ENCODE results near the gene C2CD3. TPM values are rescaled to one million over a fixed set of nuclear protein-coding genes. Genes with fewer than 3 reads are reported as not detected.

The C2CD3 gene
- total and polyA plus RNA-seq, 2 experiments from 2014 or later = 7.3 to 9.2 TPM

- Histone ChIP-seq H3K36me3 (ENCODE audit: low read depth) (no peaks in the 10 kb centered on the region), H4K20me1 (ENCODE audit: insufficient read depth) (no peaks in the 10 kb centered on the region), H3K9ac (0 out of 2 replicates have a peak overlapping the region, but pooled peaks have one; percentile 62), H3K4me1 (ENCODE audit: insufficient read depth) (peaks cover 25% of the 10 kb centered on the region), H3K4me3 (no peak overlapping the region), H2AFZ (no peak overlapping the region), H3K9me2 (ENCODE audit: insufficient read depth) (no peaks in the 10 kb centered on the region), H3K27ac (no peak overlapping the region; the same call in 1 of the 2 replicates), H3K9me3 (ENCODE audit: low read depth) (no peaks in the 10 kb centered on the region), H3K27me3 (replicated peaks; ENCODE audit: insufficient read depth) (no peaks in the 10 kb centered on the region), H3K79me2 (ENCODE audit: insufficient read depth) (no peaks in the 10 kb centered on the region), H3F3A (ENCODE audit: insufficient read depth) (peaks cover 20% of the 10 kb centered on the region), H3K4me2 (ENCODE audit: unreplicated experiment) (no peak overlapping the region)
- in situ Hi-C loops (cut with MboI) = no loop called here
- 73 to 81% methylated on average over 3 of the region's 3 CpGs for WGBS, 2 experiments (ENCODE audit: low coverage in 1 of 2, low lambda C conversion rate in 2 of 2, missing lambda C conversion rate in 2 of 2)
- TF ChIP-seq EZH2 (IDR thresholded peaks at IDR 0.05; ENCODE audit: insufficient read depth, poor library complexity, severe bottlenecking) (no peak), EZH2phosphoT487 (IDR thresholded peaks at IDR 0.05; ENCODE audit: insufficient read depth, low read depth) (no peak)
- DNase-seq = no peak
Observed at GRCh38 chr11:74017631-74018030, 153.2 kb downstream of the C2CD3 start.

GRCh38 chr11:74015919-74016684 lies 154.7 kb downstream of the C2CD3 start:
- no peaks in the 10 kb centered on the region for H3K79me2 ChIP-seq (ENCODE audit: insufficient read depth)
- no peaks in the 10 kb centered on the region for H3K9me3 ChIP-seq (ENCODE audit: low read depth)
- H3K9me2 ChIP-seq (ENCODE audit: insufficient read depth) = no peaks in the 10 kb centered on the region
- H3K4me1 ChIP-seq (ENCODE audit: insufficient read depth) = peaks cover 25% of the 10 kb centered on the region
- 92 to 97% methylated on average over 5 of the region's 5 CpGs for WGBS, 2 experiments (ENCODE audit: low coverage in 1 of 2, low lambda C conversion rate in 2 of 2, missing lambda C conversion rate in 2 of 2)
- H4K20me1 ChIP-seq (ENCODE audit: insufficient read depth) = no peaks in the 10 kb centered on the region
- no peaks in the 10 kb centered on the region for H3K36me3 ChIP-seq (ENCODE audit: low read depth)
- DNase-seq = no peak
- H3K9ac ChIP-seq = no peak overlapping the region
- H3K4me2 ChIP-seq (ENCODE audit: unreplicated experiment) = no peak overlapping the region
- H2AFZ ChIP-seq = no peak overlapping the region
- H3K27ac ChIP-seq = no peak overlapping the region
- H3K27me3 ChIP-seq (replicated peaks; ENCODE audit: insufficient read depth) = no peaks in the 10 kb centered on the region
- TF ChIP-seq EZH2phosphoT487 (IDR thresholded peaks at IDR 0.05; ENCODE audit: insufficient read depth, low read depth) = no peak
- TF ChIP-seq EZH2 (IDR thresholded peaks at IDR 0.05; ENCODE audit: insufficient read depth, poor library complexity, severe bottlenecking) = no peak
- H3K4me3 ChIP-seq = no peak overlapping the region
- in situ Hi-C loops (cut with MboI) = no loop called here
- peaks cover 20% of the 10 kb centered on the region for H3F3A ChIP-seq (ENCODE audit: insufficient read depth)

GRCh38 chr11:74014880-74015279 lies 155.9 kb downstream of the C2CD3 start:
- no peak overlapping the region for H3K9ac ChIP-seq
- no peaks in the 10 kb centered on the region for H3K36me3 ChIP-seq (ENCODE audit: low read depth)
- no peaks in the 10 kb centered on the region for H3K9me2 ChIP-seq (ENCODE audit: insufficient read depth)
- H3K27me3 ChIP-seq (replicated peaks; ENCODE audit: insufficient read depth) = no peaks in the 10 kb centered on the region
- no peak overlapping the region for H3K27ac ChIP-seq
- DNase-seq = no peak
- peaks cover 19% of the 10 kb centered on the region for H3K4me1 ChIP-seq (ENCODE audit: insufficient read depth)
- H3K4me2 ChIP-seq (ENCODE audit: unreplicated experiment) = no peak overlapping the region
- H2AFZ ChIP-seq = no peak overlapping the region
- no peaks in the 10 kb centered on the region for H4K20me1 ChIP-seq (ENCODE audit: insufficient read depth)
- H3F3A ChIP-seq (ENCODE audit: insufficient read depth) = peaks cover 12% of the 10 kb centered on the region
- in situ Hi-C loops (cut with MboI) = no loop called here
- no peak overlapping the region for H3K4me3 ChIP-seq
- TF ChIP-seq EZH2phosphoT487 (IDR thresholded peaks at IDR 0.05; ENCODE audit: insufficient read depth, low read depth) = no peak
- no peak for TF ChIP-seq EZH2 (IDR thresholded peaks at IDR 0.05; ENCODE audit: insufficient read depth, poor library complexity, severe bottlenecking)
- H3K9me3 ChIP-seq (ENCODE audit: low read depth) = no peaks in the 10 kb centered on the region
- 77 to 88% methylated on average over 2 of the region's 2 CpGs for WGBS, 2 experiments (ENCODE audit: low coverage in 1 of 2, low lambda C conversion rate in 2 of 2, missing lambda C conversion rate in 2 of 2)
- no peaks in the 10 kb centered on the region for H3K79me2 ChIP-seq (ENCODE audit: insufficient read depth)

GRCh38 chr11:74013141-74013540 lies 157.7 kb downstream of the C2CD3 start:
- in situ Hi-C loops (cut with MboI) = no loop called here

More at GRCh38 chr11:74013141-74013540, 157.7 kb downstream of the C2CD3 start:
- Histone ChIP-seq H3K27me3 (replicated peaks; ENCODE audit: insufficient read depth) (no peaks in the 10 kb centered on the region), H3K9me2 (ENCODE audit: insufficient read depth) (no peaks in the 10 kb centered on the region), H3K79me2 (ENCODE audit: insufficient read depth) (no peaks in the 10 kb centered on the region), H2AFZ (no peak overlapping the region), H3K4me2 (ENCODE audit: unreplicated experiment) (no peak overlapping the region), H3K27ac (no peak overlapping the region), H3F3A (ENCODE audit: insufficient read depth) (no peaks in the 10 kb centered on the region), H3K9ac (no peak overlapping the region), H3K36me3 (ENCODE audit: low read depth) (no peaks in the 10 kb centered on the region), H3K4me3 (no peak overlapping the region), H3K4me1 (ENCODE audit: insufficient read depth) (peaks cover 2% of the 10 kb centered on the region; the same call in 1 of the 2 replicates), H4K20me1 (ENCODE audit: insufficient read depth) (no peaks in the 10 kb centered on the region), H3K9me3 (ENCODE audit: low read depth) (no peaks in the 10 kb centered on the region)
- WGBS, 2 experiments (ENCODE audit: low coverage in 1 of 2, low lambda C conversion rate in 2 of 2, missing lambda C conversion rate in 2 of 2) = 88 to 95% methylated on average over 8 of the region's 8 CpGs
- TF ChIP-seq EZH2 (IDR thresholded peaks at IDR 0.05; ENCODE audit: insufficient read depth, poor library complexity, severe bottlenecking) (no peak), EZH2phosphoT487 (IDR thresholded peaks at IDR 0.05; ENCODE audit: insufficient read depth, low read depth) (no peak)
- DNase-seq = no peak
